GM12878 (cell line): ENCODE measurements around the gene GARIN5A. TPM values are rescaled to one million over a fixed set of nuclear protein-coding genes. Genes with fewer than 3 reads are reported as not detected.

Experiments used
- ATAC-seq: fragments of 200-7000 bp; cut with Tn5 transposase; 3 replicates; pipeline ENCODE4 v1.9.1; 2020; ENCODE audit warnings: mild to moderate bottlenecking, moderate library complexity
- BruUV-seq: library from RNA; stranded (reverse); fragments of 400-500 nt; replicated peaks from 2 replicates; lab custom pipeline; 2021; lab: Mats Ljungman, UMichigan
- CTCF ChIA-PET: fragments of 300-600 bp; sonication (Branson Sonifier 250); formaldehyde crosslinking; extraction: SDS; loops from one replicate; lab custom pipeline; 2021; ENCODE audit warnings: inconsistent platforms; lab: Yijun Ruan, JAX
- POLR2A ChIA-PET: fragments of 350-600 bp; formaldehyde crosslinking; extraction: SDS; loops from one replicate; lab custom pipeline; 2021; ENCODE audit warnings: inconsistent platforms; lab: Charles Lee
- RAD21 ChIA-PET: fragments of 300-600 bp; sonication (Branson Sonifier 250); formaldehyde crosslinking; loops from one replicate; lab custom pipeline; 2023; ENCODE audit warnings: antibody characterized with exemption; ENCODE audit not compliant: unreplicated experiment; lab: Charles Lee
- SMC1A ChIA-PET: fragments of 300-600 bp; sonication (Branson Sonifier 250); formaldehyde crosslinking; loops from one replicate; lab custom pipeline; 2023; ENCODE audit not compliant: unreplicated experiment, uncharacterized antibody; lab: Charles Lee
- DNase-seq: peaks from one replicate; pipeline ENCODE4 v3.0.0-alpha.2; 2011; ENCODE audit warnings: low read depth, low spot score
- FAIRE-seq: peaks from 3 replicates; lab custom pipeline; 2011; peaks lifted over from hg19 to GRCh38; lab: Jason Lieb, UNC
- H2AFZ ChIP-seq: 2 replicates; pipeline ENCODE4 v1.6.0; 2011; ENCODE audit warnings: low read depth, low read length, control low read depth; ENCODE audit not compliant: control insufficient read depth
- H3K27ac ChIP-seq: 2 replicates; pipeline ENCODE4 v1.5.1; 2011; ENCODE audit warnings: control low read depth; ENCODE audit not compliant: control insufficient read depth, insufficient read depth
- H3K27me3 ChIP-seq, 2 experiments: replicated peaks in 1 of 2; 2 replicates each; pipeline versions ENCODE4 v1.6.0 to v1.6.1; 2011; ENCODE audit warnings: low read length in 1 of 2; ENCODE audit not compliant: control insufficient read depth in 2 of 2, insufficient read depth in 2 of 2
- H3K36me3 ChIP-seq, 2 experiments: 2 replicates each; pipeline ENCODE4 v1.5.1; 2011; ENCODE audit warnings: low read length in 1 of 2; ENCODE audit not compliant: control insufficient read depth in 2 of 2, insufficient read depth in 2 of 2
- H3K4me1 ChIP-seq: 2 replicates; pipeline ENCODE4 v1.6.1; 2011; ENCODE audit warnings: mild to moderate bottlenecking, low read length, moderate library complexity, mixed read lengths; ENCODE audit not compliant: control insufficient read depth, insufficient read depth
- H3K4me2 ChIP-seq: 2 replicates; pipeline ENCODE4 v1.6.0; 2011; ENCODE audit warnings: control low read depth; ENCODE audit not compliant: control insufficient read depth, insufficient read depth
- H3K4me3 ChIP-seq: fragments of 200-600 bp; sonication (generic); 2 replicates; pipeline ENCODE4 v1.5.1; 2016
- H3K79me2 ChIP-seq: 2 replicates; pipeline ENCODE4 v1.6.0; 2011; ENCODE audit warnings: low read length; ENCODE audit not compliant: control insufficient read depth, insufficient read depth
- H3K9ac ChIP-seq: 2 replicates; pipeline ENCODE4 v1.8.0; 2011; ENCODE audit warnings: low read length, control low read depth, mixed read lengths; ENCODE audit not compliant: control insufficient read depth, insufficient read depth
- H3K9me3 ChIP-seq: replicated peaks from 3 replicates; pipeline ENCODE4 v1.5.1; 2011; ENCODE audit warnings: mild to moderate bottlenecking, low read length; ENCODE audit not compliant: control insufficient read depth, insufficient read depth
- H4K20me1 ChIP-seq: 2 replicates; pipeline ENCODE4 v1.6.0; 2011; ENCODE audit not compliant: control insufficient read depth, insufficient read depth
- ATF7 ChIP-seq: fragments of 450-650 bp; IDR thresholded peaks from 2 replicates; pipeline ENCODE4 v1.6.1; 2016; ENCODE audit warnings: low read depth, mild to moderate bottlenecking
- CBX5 ChIP-seq: sonication (generic); IDR thresholded peaks from 2 replicates; pipeline ENCODE4 v1.6.1; 2016; ENCODE audit warnings: low read depth, moderate library complexity, mild to moderate bottlenecking, inconsistent platforms
- EGR1 ChIP-seq, 2 experiments: IDR thresholded peaks; 1 replicate in 1 of 2; 2 replicates in 1 of 2; pipeline ENCODE4 v1.6.1; 2011 to 2012; ENCODE audit warnings: low read depth in 2 of 2, low read length in 2 of 2, borderline replicate concordance in 1 of 2, mild to moderate bottlenecking in 1 of 2, moderate library complexity in 1 of 2
- GATAD2B ChIP-seq: fragments of 450-650 bp; conservative IDR thresholded peaks from 2 replicates; pipeline ENCODE4 v1.6.1; 2017; ENCODE audit warnings: low read depth, mild to moderate bottlenecking, moderate library complexity
- HDAC2 ChIP-seq: fragments of 200-600 bp; sonication (generic); IDR thresholded peaks from 2 replicates; pipeline ENCODE4 v1.6.1; 2017
- HDAC6 ChIP-seq: fragments of 200-600 bp; sonication (generic); IDR thresholded peaks from one replicate; pipeline ENCODE4 v1.8.0; 2017; ENCODE audit warnings: antibody characterized with exemption; ENCODE audit not compliant: unreplicated experiment
- IKZF1 ChIP-seq: fragments of 450-650 bp; conservative IDR thresholded peaks from 2 replicates; pipeline ENCODE4 v1.6.1; 2017; ENCODE audit warnings: antibody characterized with exemption, mild to moderate bottlenecking
- MEF2B ChIP-seq: fragments of 450-650 bp; IDR thresholded peaks from 2 replicates; pipeline ENCODE4 v1.6.1; 2018; ENCODE audit warnings: mild to moderate bottlenecking, moderate library complexity; ENCODE audit not compliant: partially characterized antibody, poor library complexity, severe bottlenecking
- MXI1 ChIP-seq: fragments of 150-350 bp; IDR thresholded peaks from 2 replicates; pipeline ENCODE4 v1.6.1; 2011; ENCODE audit warnings: low read depth, mild to moderate bottlenecking, inconsistent platforms, low read length, improper control_type of control experiment
- POLR2A ChIP-seq: IDR thresholded peaks from 2 replicates; pipeline ENCODE4 v1.6.1; 2011; ENCODE audit warnings: low read depth, mild to moderate bottlenecking, low read length
- RELA ChIP-seq: fragments of 450-650 bp; IDR thresholded peaks from 2 replicates; pipeline ENCODE4 v1.8.0; 2014; ENCODE audit warnings: borderline replicate concordance; ENCODE audit not compliant: partially characterized antibody
- SREBF1 ChIP-seq: IDR thresholded peaks from 2 replicates; pipeline ENCODE4 v1.6.1; 2012; ENCODE audit warnings: mild to moderate bottlenecking, low read length
- TBL1XR1 ChIP-seq: IDR thresholded peaks from 2 replicates; pipeline ENCODE4 v1.6.1; 2012; ENCODE audit warnings: low read depth, low read length, improper control_type of control experiment
- ZZZ3 ChIP-seq: IDR thresholded peaks from 2 replicates; pipeline ENCODE4 v1.6.1; 2011; ENCODE audit warnings: low read depth; ENCODE audit not compliant: control insufficient read depth, insufficient read length
- WGBS: methylation state at CpG from one replicate; pipeline ENCODE4 v1.1.6; 2016; ENCODE audit warnings: low lambda C conversion rate; ENCODE audit not compliant: insufficient replicate concordance, insufficient coverage; ENCODE audit errors: missing lambda C conversion rate; 5-methylcytosine and 5-hydroxymethylcytosine counted together
- in situ Hi-C: fragments of 300-500 bp; cut with MboI; formaldehyde crosslinking; loops from 9 replicates; pipeline ENCODE4 v1.14.3; 2018; ENCODE audit warnings: mixed read lengths
- intact Hi-C: fragments of 100-400 bp; cut with micrococcal nuclease; formaldehyde crosslinking; loops from one replicate; pipeline ENCODE4 v1.14.2; 2022; ENCODE audit not compliant: unreplicated experiment
- polyA plus RNA-seq, 11 experiments: library from polyadenylated mRNA; depleted of rRNA in 4 of 11; unstranded in 6 of 11; stranded (reverse) in 5 of 11; fragments of >200 nt; fragmentation: Nextera tagmentation in 4 of 11; fragmentation: Illumina TruSeq in 1 of 11; extraction: Ambion mirVana in 4 of 11; extraction: Trizol in 1 of 11; gene quantifications; 1 replicate in 1 of 11; 2 replicates in 10 of 11; pipeline versions ENCODE4 v1.2.1 to v1.2.3, GENCODE V29; 2011 to 2016; ENCODE audit warnings: inconsistent platforms in 2 of 11, missing spikeins in 2 of 11, low read depth in 1 of 11
- total RNA-seq, 4 experiments: library from RNA; depleted of rRNA in 3 of 4; stranded (reverse); fragments of >200 nt in 3 of 4; fragmentation: Illumina TruSeq in 1 of 4; extraction: Trizol in 1 of 4; gene quantifications; 2 replicates each; pipeline versions ENCODE4 v1.2.1 to v1.2.3, GENCODE V29; 2013 to 2021
- TF ChIP-seq, protein P1 (sequence below): fragments of 450-650 bp; IDR thresholded peaks from 2 replicates; pipeline ENCODE4 v1.6.1; 2016; ENCODE audit warnings: mild to moderate bottlenecking, moderate library complexity, borderline replicate concordance

Gene GARIN5A
- total and polyA plus RNA-seq, 10 of the 15 experiments (the other 5 are each of a cell fraction or from before 2014, with no cell fraction given) = 0.18 to 1.2 (median 0.24) TPM; not detected in 6

DNA sequence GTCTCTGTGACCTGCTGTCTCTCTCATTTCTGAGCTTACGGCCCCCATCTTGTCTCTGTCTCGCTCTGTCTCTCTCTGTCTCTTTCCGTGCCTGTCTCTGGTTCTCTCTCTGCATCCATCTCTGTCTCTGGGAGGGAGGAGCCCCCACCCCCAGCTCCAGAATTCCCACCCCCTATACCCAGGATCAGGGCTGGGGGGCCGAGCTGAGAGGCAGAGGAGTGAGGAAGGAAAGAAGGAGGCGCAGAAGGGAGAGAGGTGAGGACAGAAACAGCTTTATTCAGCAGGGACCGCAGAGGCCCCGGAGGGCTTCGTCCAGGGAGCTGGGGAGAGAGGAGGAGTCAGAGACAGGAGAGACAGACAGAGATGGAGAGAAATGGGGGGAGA lies 20.4 kb upstream of the GARIN5A start:
- ATAC-seq = no peak
- BruUV-seq = no TSS peak
- H3K9ac ChIP-seq = no peak overlapping the region
- TF ChIP-seq ZZZ3 (no peak), GATAD2B (no peak), TBL1XR1 (no peak), HDAC2 (no peak), MEF2B (no peak)
- TF ChIP-seq, all 136 proteins: peak for 0
- Histone ChIP-seq H3K36me3 (no peaks in the 10 kb centered on the region), H3K79me2 (no peaks in the 10 kb centered on the region), H3K4me1 (no peaks in the 10 kb centered on the region), H3K27ac (no peak overlapping the region), H3K27me3 (no peaks in the 10 kb centered on the region), H2AFZ (no peak overlapping the region), H3K9me3 (no peaks in the 10 kb centered on the region), H3K4me3 (no peak overlapping the region), H4K20me1 (no peaks in the 10 kb centered on the region), H3K4me2 (no peak overlapping the region)
- ChIA-PET RAD21 (no interaction called here), CTCF (no interaction called here), SMC1A (no interaction called here), POLR2A (no interaction called here)
- intact Hi-C loops (no loop called here), in situ Hi-C loops (no loop called here)
- FAIRE-seq = no peak
- DNase-seq = no peak
- 70% methylated on average over 8 of the region's 8 CpGs for WGBS

DNA sequence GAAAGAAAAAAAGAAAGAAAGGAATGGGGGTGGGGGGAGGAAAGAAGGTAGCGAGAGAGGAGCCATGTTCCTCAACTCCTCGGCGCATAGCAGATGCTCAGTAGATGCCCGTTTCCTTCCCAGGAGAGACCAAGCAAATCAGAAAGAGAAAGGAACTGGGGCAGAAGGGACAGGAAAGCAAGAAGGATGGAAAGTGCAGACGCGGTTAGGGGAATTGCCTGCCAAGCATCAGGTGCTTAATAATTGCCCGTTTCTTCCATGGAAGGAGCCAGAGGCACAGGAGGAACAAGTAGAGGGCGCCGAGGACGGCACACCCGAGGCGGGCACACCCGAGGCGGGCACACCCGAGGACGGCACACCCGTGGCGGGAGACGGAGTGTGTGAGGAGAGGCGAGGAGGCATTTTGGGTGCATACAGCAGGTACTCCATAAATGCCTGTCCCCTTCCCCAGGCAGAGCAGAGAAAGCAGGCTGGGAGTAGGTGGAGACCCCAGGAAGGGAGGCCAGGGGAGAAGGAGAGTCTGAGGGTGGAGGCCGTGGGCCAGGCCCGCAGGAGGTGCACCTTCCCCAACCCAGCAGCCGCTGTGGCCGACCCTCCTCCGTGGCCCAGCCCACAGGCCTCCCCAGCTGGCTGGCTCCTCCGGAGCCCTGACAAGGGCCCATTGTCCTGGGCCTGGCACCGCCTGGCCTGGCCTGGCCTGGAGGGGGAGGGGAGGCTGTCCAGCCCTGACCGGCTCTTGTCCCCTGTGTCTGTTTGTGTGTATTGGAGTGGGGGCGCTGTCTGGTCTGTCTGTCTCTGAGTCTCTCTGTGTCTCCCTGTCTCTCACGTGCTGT lies 19.8 kb upstream of the GARIN5A start:
- intact Hi-C loops = no loop called here
- Histone ChIP-seq H3K4me2 (no peak overlapping the region), H2AFZ (no peak overlapping the region), H3K36me3 (no peaks in the 10 kb centered on the region), H3K27me3 (no peaks in the 10 kb centered on the region), H3K9me3 (no peaks in the 10 kb centered on the region), H3K27ac (no peak overlapping the region), H3K4me3 (no peak overlapping the region), H4K20me1 (no peaks in the 10 kb centered on the region), H3K79me2 (no peaks in the 10 kb centered on the region), H3K9ac (no peak overlapping the region), H3K4me1 (no peaks in the 10 kb centered on the region)
- DNase-seq (no peak), FAIRE-seq (no peak), ATAC-seq (no peak)
- POLR2A ChIA-PET = no interaction called here
- 70% methylated on average over 29 of the region's 30 CpGs for WGBS
- SMC1A ChIA-PET = no interaction called here
- in situ Hi-C loops = no loop called here
- CTCF ChIA-PET = no interaction called here
- no TSS peak for BruUV-seq
- RAD21 ChIA-PET = no interaction called here
- no peak for TF ChIP-seq HDAC6
- no peak for TF ChIP-seq MXI1
- TF ChIP-seq, protein P1, sequence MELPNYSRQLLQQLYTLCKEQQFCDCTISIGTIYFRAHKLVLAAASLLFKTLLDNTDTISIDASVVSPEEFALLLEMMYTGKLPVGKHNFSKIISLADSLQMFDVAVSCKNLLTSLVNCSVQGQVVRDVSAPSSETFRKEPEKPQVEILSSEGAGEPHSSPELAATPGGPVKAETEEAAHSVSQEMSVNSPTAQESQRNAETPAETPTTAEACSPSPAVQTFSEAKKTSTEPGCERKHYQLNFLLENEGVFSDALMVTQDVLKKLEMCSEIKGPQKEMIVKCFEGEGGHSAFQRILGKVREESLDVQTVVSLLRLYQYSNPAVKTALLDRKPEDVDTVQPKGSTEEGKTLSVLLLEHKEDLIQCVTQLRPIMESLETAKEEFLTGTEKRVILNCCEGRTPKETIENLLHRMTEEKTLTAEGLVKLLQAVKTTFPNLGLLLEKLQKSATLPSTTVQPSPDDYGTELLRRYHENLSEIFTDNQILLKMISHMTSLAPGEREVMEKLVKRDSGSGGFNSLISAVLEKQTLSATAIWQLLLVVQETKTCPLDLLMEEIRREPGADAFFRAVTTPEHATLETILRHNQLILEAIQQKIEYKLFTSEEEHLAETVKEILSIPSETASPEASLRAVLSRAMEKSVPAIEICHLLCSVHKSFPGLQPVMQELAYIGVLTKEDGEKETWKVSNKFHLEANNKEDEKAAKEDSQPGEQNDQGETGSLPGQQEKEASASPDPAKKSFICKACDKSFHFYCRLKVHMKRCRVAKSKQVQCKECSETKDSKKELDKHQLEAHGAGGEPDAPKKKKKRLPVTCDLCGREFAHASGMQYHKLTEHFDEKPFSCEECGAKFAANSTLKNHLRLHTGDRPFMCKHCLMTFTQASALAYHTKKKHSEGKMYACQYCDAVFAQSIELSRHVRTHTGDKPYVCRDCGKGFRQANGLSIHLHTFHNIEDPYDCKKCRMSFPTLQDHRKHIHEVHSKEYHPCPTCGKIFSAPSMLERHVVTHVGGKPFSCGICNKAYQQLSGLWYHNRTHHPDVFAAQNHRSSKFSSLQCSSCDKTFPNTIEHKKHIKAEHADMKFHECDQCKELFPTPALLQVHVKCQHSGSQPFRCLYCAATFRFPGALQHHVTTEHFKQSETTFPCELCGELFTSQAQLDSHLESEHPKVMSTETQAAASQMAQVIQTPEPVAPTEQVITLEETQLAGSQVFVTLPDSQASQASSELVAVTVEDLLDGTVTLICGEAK = no peak
- TF ChIP-seq ZZZ3 = no peak
- TF ChIP-seq POLR2A = no peak
- TF ChIP-seq ATF7 = no peak
- TF ChIP-seq EGR1 (IDR thresholded peaks at IDR 0.05; ENCODE audit: borderline replicate concordance in 1 of 2, low read depth in 2 of 2, low read length in 2 of 2) = no peak
- TF ChIP-seq RELA = no peak
- no peak for TF ChIP-seq SREBF1
- TF ChIP-seq IKZF1 = no peak
- no peak for TF ChIP-seq CBX5
